ENCODE results near the gene MVB12B. TPM values are rescaled to one million over a fixed set of nuclear protein-coding genes. Genes with fewer than 3 reads are reported as not detected.
A peak's percentile ranks its signal among the peaks of the same experiment; 100 is the strongest.

Gene MVB12B
- total and polyA plus RNA-seq, 4 experiments from 2014 or later = 0.30 to 6.5 (median 4.9) TPM

- Histone ChIP-seq H3K4me1 (ENCODE audit: insufficient read depth, low read length) (no peaks in the 10 kb centered on the region), H3K36me3 (ENCODE audit: insufficient read depth, low read length) (no peaks in the 10 kb centered on the region), H3K27ac (ENCODE audit: low read depth, low read length) (no peak overlapping the region), H3K27me3 (ENCODE audit: insufficient read depth, low read length) (no peaks in the 10 kb centered on the region), H3K9me3 (ENCODE audit: control insufficient read depth in 1 of 2, low read length in 2 of 2) (no peaks in the 10 kb centered on the region), H3K4me3 (ENCODE audit: low read length in 2 of 2) (no peak overlapping the region)
- ChIA-PET CTCF (ENCODE audit: partially characterized antibody) (interaction anchor here (1.3 kb wide), 1 partner anchor 13 kb away, joined by 3 read pairs; no protein-coding TSS in a partner anchor), POLR2A (ENCODE audit: partially characterized antibody) (no interaction called here)
- Mint-ChIP-seq H3K36me3 (peaks cover 15 to 20% of the 10 kb centered on the region in 2 donors), H3K4me1 (peaks cover 0 to 17% (median 7%) of the 10 kb centered on the region in 4 donors), H3K27me3 (peaks cover 0 to 1% of the 10 kb centered on the region in 2 donors), H3K4me3 (no peak overlapping the region), H3K27ac (no peak overlapping the region), H3K9me3 (peaks cover 0 to 2% (median 0%) of the 10 kb centered on the region in 8 donors)
- no peak for DNase-seq
- intact Hi-C loops (cut with micrococcal nuclease) = no loop called here
Measured at GRCh38 chr9:126341426-126341825, 14.8 kb downstream of the MVB12B start.

GRCh38 chr9:126341902-126342301, 15.3 kb downstream of the MVB12B start:
- Mint-ChIP-seq H3K36me3 (peaks cover 15 to 20% of the 10 kb centered on the region in 2 donors), H3K27ac (no peak overlapping the region), H3K27me3 (peaks cover 0 to 1% of the 10 kb centered on the region in 2 donors), H3K4me3 (no peak overlapping the region), H3K9me3 (peaks cover 0 to 2% (median 0%) of the 10 kb centered on the region in 8 donors), H3K4me1 (peaks cover 0 to 17% (median 8%) of the 10 kb centered on the region in 4 donors)
- DNase-seq = no peak
- Histone ChIP-seq H3K36me3 (ENCODE audit: insufficient read depth, low read length) (no peaks in the 10 kb centered on the region), H3K27me3 (ENCODE audit: insufficient read depth, low read length) (no peaks in the 10 kb centered on the region), H3K4me3 (ENCODE audit: low read length in 2 of 2) (no peak overlapping the region), H3K27ac (ENCODE audit: low read depth, low read length) (no peak overlapping the region), H3K4me1 (ENCODE audit: insufficient read depth, low read length) (no peaks in the 10 kb centered on the region), H3K9me3 (ENCODE audit: control insufficient read depth in 1 of 2, low read length in 2 of 2) (no peaks in the 10 kb centered on the region)
- intact Hi-C loops (cut with micrococcal nuclease) = no loop called here
- POLR2A ChIA-PET (ENCODE audit: partially characterized antibody) = no interaction called here
- CTCF ChIA-PET (ENCODE audit: partially characterized antibody) = interaction anchor here (1.1 to 1.4 kb wide), 3 partner anchors 13 to 157 kb away, joined by 3 read pairs; no protein-coding TSS in a partner anchor

DNA sequence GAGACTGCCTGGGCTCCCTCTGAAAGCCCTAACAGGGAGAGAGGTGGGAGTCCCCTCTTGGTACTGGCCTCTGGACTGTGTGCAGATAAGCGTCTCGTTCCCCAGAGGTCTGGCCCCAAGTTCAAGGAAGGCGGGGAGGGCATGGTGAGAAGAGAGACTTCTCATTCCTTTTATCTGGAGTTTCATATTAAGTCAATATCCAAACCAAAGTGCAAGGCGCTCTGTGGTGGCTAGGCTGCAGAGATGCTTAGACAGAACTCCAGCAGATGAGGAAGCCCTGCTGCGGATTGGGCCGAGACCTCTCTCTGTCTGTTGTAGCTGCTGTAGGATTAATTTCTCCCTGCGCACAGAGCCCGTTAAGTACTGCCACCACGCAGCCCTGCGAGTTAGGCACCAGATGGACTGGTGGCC, 16.0 kb downstream of the MVB12B start:
- ChIA-PET POLR2A (ENCODE audit: partially characterized antibody) (no interaction called here), CTCF (ENCODE audit: partially characterized antibody) (interaction anchor here (1.1 to 1.5 kb wide), 3 partner anchors 48 to 157 kb away, joined by 3 read pairs; no protein-coding TSS in a partner anchor)
- H3K27me3 ChIP-seq (ENCODE audit: insufficient read depth, low read length) = no peaks in the 10 kb centered on the region
- H3K9me3 ChIP-seq (ENCODE audit: control insufficient read depth in 1 of 2, low read length in 2 of 2) = no peaks in the 10 kb centered on the region
- no peak overlapping the region for H3K27ac ChIP-seq (ENCODE audit: low read depth, low read length)
- Mint-ChIP-seq H3K4me3 (no peak overlapping the region), H3K9me3 (peaks cover 0 to 2% (median 0%) of the 10 kb centered on the region in 8 donors), H3K4me1 (peaks cover 0 to 16% (median 8%) of the 10 kb centered on the region in 4 donors), H3K27me3 (peaks cover 0 to 1% of the 10 kb centered on the region in 2 donors), H3K27ac (no peak overlapping the region), H3K36me3 (peaks cover 15 to 20% of the 10 kb centered on the region in 2 donors)
- H3K36me3 ChIP-seq (ENCODE audit: insufficient read depth, low read length) = no peaks in the 10 kb centered on the region
- DNase-seq = no peak
- intact Hi-C loops (cut with micrococcal nuclease) = no loop called here
- H3K4me3 ChIP-seq (ENCODE audit: low read length in 2 of 2) = no peak overlapping the region
- H3K4me1 ChIP-seq (ENCODE audit: insufficient read depth, low read length) = no peaks in the 10 kb centered on the region

DNA sequence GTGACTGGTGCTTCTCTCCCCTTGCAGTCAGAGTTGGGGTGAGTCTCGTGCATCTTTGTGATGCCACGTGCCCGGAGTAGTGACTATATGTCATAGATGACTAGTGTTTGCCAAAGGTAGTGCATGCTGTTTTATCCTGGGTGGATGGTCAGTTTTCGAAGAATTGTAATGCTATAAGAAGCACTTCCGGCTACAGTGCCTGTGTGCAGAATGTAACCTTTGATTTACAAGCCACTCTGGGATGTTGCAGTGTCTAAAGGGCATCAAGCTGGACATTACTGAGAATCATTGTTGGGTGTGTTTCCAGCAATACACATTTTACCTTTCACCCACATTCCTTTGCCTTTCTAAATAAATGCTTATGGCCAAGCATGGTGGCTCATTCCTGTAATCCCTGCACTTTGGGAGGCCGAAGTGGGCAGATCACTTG, 16.7 kb downstream of the MVB12B start:
- no peak for DNase-seq
- Mint-ChIP-seq H3K27me3 (peaks cover 0 to 1% of the 10 kb centered on the region in 2 donors), H3K27ac (no peak overlapping the region), H3K9me3 (peaks cover 0 to 2% (median 0%) of the 10 kb centered on the region in 8 donors), H3K4me3 (no peak overlapping the region), H3K4me1 (peaks cover 0 to 12% (median 8%) of the 10 kb centered on the region in 4 donors), H3K36me3 (peaks cover 15 to 20% of the 10 kb centered on the region in 2 donors)
- H3K27ac ChIP-seq (ENCODE audit: low read depth, low read length) = no peak overlapping the region
- intact Hi-C loops (cut with micrococcal nuclease) = no loop called here
- no peaks in the 10 kb centered on the region for H3K4me1 ChIP-seq (ENCODE audit: insufficient read depth, low read length)
- H3K4me3 ChIP-seq (ENCODE audit: low read length in 2 of 2) = no peak overlapping the region
- no peaks in the 10 kb centered on the region for H3K27me3 ChIP-seq (ENCODE audit: insufficient read depth, low read length)
- H3K9me3 ChIP-seq (ENCODE audit: control insufficient read depth in 1 of 2, low read length in 2 of 2) = no peaks in the 10 kb centered on the region
- H3K36me3 ChIP-seq (ENCODE audit: insufficient read depth, low read length) = no peaks in the 10 kb centered on the region
- POLR2A ChIA-PET (ENCODE audit: partially characterized antibody) = no interaction called here
- CTCF ChIA-PET (ENCODE audit: partially characterized antibody) = interaction anchor here (1.4 to 1.5 kb wide), 2 partner anchors 49 to 148 kb away, joined by 3 read pairs; no protein-coding TSS in a partner anchor

DNA sequence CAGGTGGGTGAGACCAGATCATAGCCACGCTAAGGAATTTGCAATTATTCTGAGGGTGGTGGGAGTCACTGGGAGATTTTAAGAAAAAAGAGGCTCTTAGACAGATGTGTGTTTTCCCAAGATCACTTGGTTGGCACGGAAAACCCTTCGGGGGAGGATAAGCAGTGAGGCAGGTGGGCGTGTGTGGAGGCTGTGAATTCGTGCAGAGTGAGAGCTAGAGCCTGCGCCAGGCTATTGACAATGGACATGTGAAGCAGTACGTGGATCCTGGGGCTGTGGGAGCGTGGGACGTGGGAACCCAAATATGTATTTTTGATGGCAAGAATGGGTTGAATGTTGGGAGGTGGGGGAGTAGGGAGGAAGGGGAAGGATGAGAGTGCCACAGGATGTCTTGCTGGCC, 19.4 kb downstream of the MVB12B start:
- H3K27ac Mint-ChIP-seq = no peak overlapping the region
- peaks cover 0 to 9% (median 4%) of the 10 kb centered on the region in 4 donors for H3K4me1 Mint-ChIP-seq
- H3K36me3 ChIP-seq (ENCODE audit: insufficient read depth, low read length) = no peaks in the 10 kb centered on the region
- H3K9me3 ChIP-seq (ENCODE audit: control insufficient read depth in 1 of 2, low read length in 2 of 2) = no peaks in the 10 kb centered on the region
- H3K27me3 ChIP-seq (ENCODE audit: insufficient read depth, low read length) = no peaks in the 10 kb centered on the region
- H3K4me3 Mint-ChIP-seq = no peak overlapping the region
- POLR2A ChIA-PET (ENCODE audit: partially characterized antibody) = no interaction called here
- DNase-seq = no peak
- no peak overlapping the region for H3K4me3 ChIP-seq (ENCODE audit: low read length in 2 of 2)
- H3K27ac ChIP-seq (ENCODE audit: low read depth, low read length) = no peak overlapping the region
- CTCF ChIA-PET (ENCODE audit: partially characterized antibody) = no interaction called here
- intact Hi-C loops (cut with micrococcal nuclease) = no loop called here
- H3K4me1 ChIP-seq (ENCODE audit: insufficient read depth, low read length) = no peaks in the 10 kb centered on the region
- peaks cover 18 to 30% of the 10 kb centered on the region in 2 donors for H3K36me3 Mint-ChIP-seq
- peaks cover 0 to 1% of the 10 kb centered on the region in 2 donors for H3K27me3 Mint-ChIP-seq
- H3K9me3 Mint-ChIP-seq = peaks cover 0 to 11% (median 8%) of the 10 kb centered on the region in 8 donors

DNA sequence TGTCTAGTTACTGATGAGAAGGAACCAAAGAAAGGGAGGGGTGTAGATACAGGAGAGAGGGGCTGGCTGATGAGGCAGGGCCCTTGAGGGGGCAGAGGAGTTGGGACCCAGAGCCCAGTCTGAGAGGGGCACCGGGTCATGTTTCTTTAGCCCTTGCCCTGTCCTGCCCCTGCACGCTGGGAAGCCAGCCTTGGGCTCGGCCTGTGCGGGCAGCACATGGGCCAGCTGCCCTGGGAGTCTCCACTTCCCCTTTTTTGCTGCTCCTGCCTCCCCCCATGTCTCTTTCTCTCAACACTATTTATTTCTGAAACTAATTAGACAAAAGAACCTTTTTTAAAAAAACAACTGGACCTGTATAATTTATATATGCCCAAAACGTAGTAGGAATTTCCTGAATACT, 20.5 kb downstream of the MVB12B start:
- no peaks in the 10 kb centered on the region for H3K4me1 ChIP-seq (ENCODE audit: insufficient read depth, low read length)
- no peak overlapping the region for H3K4me3 ChIP-seq (ENCODE audit: low read length in 2 of 2)
- peaks cover 16 to 29% of the 10 kb centered on the region in 2 donors for H3K36me3 Mint-ChIP-seq
- no peaks in the 10 kb centered on the region for H3K9me3 ChIP-seq (ENCODE audit: control insufficient read depth in 1 of 2, low read length in 2 of 2)
- DNase-seq = no peak
- no peak overlapping the region for H3K27ac ChIP-seq (ENCODE audit: low read depth, low read length)
- H3K4me1 Mint-ChIP-seq = peaks cover 0 to 9% (median 4%) of the 10 kb centered on the region in 4 donors
- peaks cover 0 to 1% of the 10 kb centered on the region in 2 donors for H3K27me3 Mint-ChIP-seq
- intact Hi-C loops (cut with micrococcal nuclease) = no loop called here
- peaks cover 0 to 14% (median 10%) of the 10 kb centered on the region in 8 donors for H3K9me3 Mint-ChIP-seq
- no peak overlapping the region for H3K4me3 Mint-ChIP-seq
- peak overlapping the region in 1 of 7 donors; percentile 5 for H3K27ac Mint-ChIP-seq
- H3K36me3 ChIP-seq (ENCODE audit: insufficient read depth, low read length) = no peaks in the 10 kb centered on the region
- POLR2A ChIA-PET (ENCODE audit: partially characterized antibody) = no interaction called here
- CTCF ChIA-PET (ENCODE audit: partially characterized antibody) = no interaction called here
- H3K27me3 ChIP-seq (ENCODE audit: insufficient read depth, low read length) = no peaks in the 10 kb centered on the region

GRCh38 chr9:126347911-126348760, 21.5 kb downstream of the MVB12B start:
- POLR2A ChIA-PET (ENCODE audit: partially characterized antibody) = no interaction called here
- no peaks in the 10 kb centered on the region for H3K27me3 ChIP-seq (ENCODE audit: insufficient read depth, low read length)
- Mint-ChIP-seq H3K4me1 (peaks cover 0 to 13% (median 8%) of the 10 kb centered on the region in 4 donors), H3K9me3 (peaks cover 0 to 14% (median 10%) of the 10 kb centered on the region in 8 donors), H3K36me3 (peaks cover 14 to 27% of the 10 kb centered on the region in 2 donors), H3K4me3 (no peak overlapping the region), H3K27ac (no peak overlapping the region), H3K27me3 (peaks cover 0 to 1% of the 10 kb centered on the region in 2 donors)
- no peak overlapping the region for H3K4me3 ChIP-seq (ENCODE audit: low read length in 2 of 2)
- no peaks in the 10 kb centered on the region for H3K4me1 ChIP-seq (ENCODE audit: insufficient read depth, low read length)
- H3K36me3 ChIP-seq (ENCODE audit: insufficient read depth, low read length) = no peaks in the 10 kb centered on the region
- no peaks in the 10 kb centered on the region for H3K9me3 ChIP-seq (ENCODE audit: control insufficient read depth in 1 of 2, low read length in 2 of 2)
- intact Hi-C loops (cut with micrococcal nuclease) = no loop called here
- CTCF ChIA-PET (ENCODE audit: partially characterized antibody) = interaction anchor here (1.0 to 1.1 kb wide), 3 partner anchors 30 to 144 kb away, joined by 3 to 4 read pairs (median 3); no protein-coding TSS in a partner anchor
- DNase-seq = no peak
- no peak overlapping the region for H3K27ac ChIP-seq (ENCODE audit: low read depth, low read length)
